Neural cell (in vitro differentiated cells): Measurements from ENCODE around the gene EFS. TPM values are rescaled to one million over a fixed set of nuclear protein-coding genes. Genes with fewer than 3 reads are reported as not detected.

ENCODE experiments used
- H2AFZ ChIP-seq: fragments of 200-600, 300-800 bp; sonication (generic), shearing (Covaris generic); 2 replicates; pipeline ENCODE4 v1.6.0; 2014; ENCODE audit warnings: low read depth, mild to moderate bottlenecking, antibody characterized with exemption, low read length, moderate library complexity
- H3F3A ChIP-seq: fragments of 200-600 bp; shearing (Covaris generic); 2 replicates; pipeline ENCODE4 v1.6.1; 2016; ENCODE audit warnings: mild to moderate bottlenecking, moderate library complexity, mixed read lengths, antibody characterized with exemption, low read length; ENCODE audit not compliant: insufficient read depth, poor library complexity, severe bottlenecking
- H3K27ac ChIP-seq: fragments of 200-600, 300-800 bp; sonication (generic), shearing (Covaris generic); 2 replicates; pipeline ENCODE4 v1.5.1; 2014; ENCODE audit warnings: mild to moderate bottlenecking, low read length, moderate library complexity
- H3K27me3 ChIP-seq: fragments of 300-800, 200-600 bp; sonication (generic), shearing (Covaris generic); 2 replicates; pipeline ENCODE4 v1.6.0; 2014; ENCODE audit warnings: mild to moderate bottlenecking, low read depth, low read length, moderate library complexity; ENCODE audit not compliant: insufficient read depth
- H3K36me3 ChIP-seq: fragments of 300-800, 200-600 bp; sonication (generic), shearing (Covaris generic); 2 replicates; pipeline ENCODE4 v1.5.1; 2014; ENCODE audit warnings: mild to moderate bottlenecking, antibody characterized with exemption, low read length, moderate library complexity; ENCODE audit not compliant: insufficient read depth
- H3K4me2 ChIP-seq: fragments of 300-800, 200-600 bp; sonication (generic), shearing (Covaris generic); 2 replicates; pipeline ENCODE4 v1.6.0; 2014; ENCODE audit warnings: mild to moderate bottlenecking, low read length
- H3K4me3 ChIP-seq: fragments of 300-800, 200-600 bp; sonication (generic), shearing (Covaris generic); 2 replicates; pipeline ENCODE4 v1.5.1; 2014; ENCODE audit warnings: mild to moderate bottlenecking, low read length, moderate library complexity
- H3K79me2 ChIP-seq: fragments of 200-600 bp; shearing (Covaris generic); replicated peaks from 2 replicates; pipeline ENCODE4 v1.6.0; 2014; ENCODE audit warnings: mild to moderate bottlenecking, low read length, moderate library complexity; ENCODE audit not compliant: insufficient read depth
- H3K9ac ChIP-seq: fragments of 300-800, 200-600 bp; sonication (generic), shearing (Covaris generic); 2 replicates; pipeline ENCODE4 v1.6.1; 2016; ENCODE audit warnings: mild to moderate bottlenecking, low read length, mixed read lengths
- H3K9me2 ChIP-seq: fragments of 200-600 bp; shearing (Covaris generic); 2 replicates; pipeline ENCODE4 v1.6.1; 2016; ENCODE audit warnings: mild to moderate bottlenecking, low read length, mixed read lengths; ENCODE audit not compliant: insufficient read depth
- H3K9me3 ChIP-seq: fragments of 200-600, 300-800 bp; sonication (generic), shearing (Covaris generic); 2 replicates; pipeline ENCODE4 v1.6.1; 2016; ENCODE audit warnings: mild to moderate bottlenecking, mixed run types, low read length, moderate library complexity, mixed read lengths
- H4K20me1 ChIP-seq: fragments of 200-600 bp; shearing (Covaris generic); 2 replicates; pipeline ENCODE4 v1.6.1; 2016; ENCODE audit warnings: mild to moderate bottlenecking, mixed run types; ENCODE audit not compliant: insufficient read depth
- EP300 ChIP-seq: fragments of 450-650 bp; conservative IDR thresholded peaks from 2 replicates; pipeline ENCODE4 v1.6.1; 2014; ENCODE audit warnings: antibody characterized with exemption, mild to moderate bottlenecking, moderate library complexity; ENCODE audit not compliant: poor library complexity, severe bottlenecking
- EZH2 ChIP-seq: fragments of 200-600, 300-800 bp; shearing (Covaris generic), sonication (generic); IDR thresholded peaks from 2 replicates; pipeline ENCODE4 v1.6.1; 2014; ENCODE audit warnings: antibody characterized with exemption, low read length, borderline replicate concordance, mild to moderate bottlenecking; ENCODE audit not compliant: insufficient read depth, poor library complexity, severe bottlenecking
- MXI1 ChIP-seq: fragments of 450-650 bp; conservative IDR thresholded peaks from 2 replicates; pipeline ENCODE4 v1.6.1; 2014; ENCODE audit warnings: antibody characterized with exemption, mild to moderate bottlenecking; ENCODE audit not compliant: poor library complexity, severe bottlenecking
- POLR2AphosphoS5 ChIP-seq: IDR thresholded peaks from 2 replicates; pipeline ENCODE4 v1.6.1; 2012
- RAD21 ChIP-seq: fragments of 450-650 bp; conservative IDR thresholded peaks from 2 replicates; pipeline ENCODE4 v1.6.1; 2014; ENCODE audit warnings: antibody characterized with exemption, mild to moderate bottlenecking, moderate library complexity
- SMC3 ChIP-seq: fragments of 450-650 bp; conservative IDR thresholded peaks from 2 replicates; pipeline ENCODE4 v1.6.1; 2014; ENCODE audit warnings: antibody characterized with exemption, mild to moderate bottlenecking, moderate library complexity; ENCODE audit not compliant: poor library complexity
- TAF1 ChIP-seq: IDR thresholded peaks from 2 replicates; pipeline ENCODE4 v1.6.1; 2012; ENCODE audit warnings: low read depth
- polyA plus RNA-seq: library from polyadenylated mRNA; depleted of rRNA; stranded (reverse); fragments of >200 nt; gene quantifications from 2 replicates; pipeline ENCODE4 v1.2.3, GENCODE V29; 2014
- TF ChIP-seq, protein P1 (sequence below): IDR thresholded peaks from 2 replicates; pipeline ENCODE4 v1.6.1; 2012; ENCODE audit warnings: borderline replicate concordance
- TF ChIP-seq, protein P2 (sequence below): fragments of 450-650 bp; IDR thresholded peaks from 2 replicates; pipeline ENCODE4 v1.5.1; 2014; ENCODE audit warnings: antibody characterized with exemption, mild to moderate bottlenecking, moderate library complexity; ENCODE audit not compliant: poor library complexity, severe bottlenecking

EFS gene
- polyA plus RNA-seq, 1 donor from 2014 or later: 0.48 TPM

- no peaks in the 10 kb centered on the region for H3K36me3 ChIP-seq
Observed at GRCh38 chr14:23370221-23370620, 5.2 kb upstream of the EFS start.

DNA sequence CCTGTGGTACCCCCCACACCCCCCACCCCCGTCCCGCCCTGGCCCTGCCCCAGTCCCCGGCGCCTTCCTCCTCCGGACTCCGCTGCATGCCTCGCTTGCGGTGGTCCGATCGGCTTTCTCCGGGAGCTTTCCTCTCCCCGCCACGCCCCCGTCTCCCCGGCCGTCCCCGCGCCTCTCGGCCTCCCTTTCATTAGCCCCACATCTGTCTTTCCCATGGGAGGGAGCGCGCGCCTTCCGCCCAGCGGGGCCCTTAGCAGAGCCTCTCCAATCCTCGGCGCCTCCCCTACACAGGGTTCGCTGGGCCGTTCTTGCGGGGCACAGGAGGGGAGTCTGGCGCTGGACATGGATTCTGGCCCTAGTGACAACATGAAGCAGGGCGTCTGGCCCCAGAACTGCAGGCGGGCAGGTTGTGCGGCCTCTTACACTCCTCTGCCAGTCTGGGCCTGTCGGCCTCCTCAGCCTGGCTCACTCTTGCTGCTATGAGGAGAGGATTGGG is 1.5 kb upstream of the EFS start:
- Histone ChIP-seq H3K9ac (no peak overlapping the region), H4K20me1 (no peaks in the 10 kb centered on the region), H3K27ac (no peak overlapping the region), H3K36me3 (no peaks in the 10 kb centered on the region), H3K4me2 (no peak overlapping the region), H3K79me2 (peaks cover 23% of the 10 kb centered on the region), H3F3A (no peaks in the 10 kb centered on the region), H3K4me3 (no peak overlapping the region), H3K9me3 (no peaks in the 10 kb centered on the region), H3K27me3 (peaks cover 12% of the 10 kb centered on the region), H2AFZ (no peak overlapping the region), H3K9me2 (no peaks in the 10 kb centered on the region)
- TF ChIP-seq, protein P1, sequence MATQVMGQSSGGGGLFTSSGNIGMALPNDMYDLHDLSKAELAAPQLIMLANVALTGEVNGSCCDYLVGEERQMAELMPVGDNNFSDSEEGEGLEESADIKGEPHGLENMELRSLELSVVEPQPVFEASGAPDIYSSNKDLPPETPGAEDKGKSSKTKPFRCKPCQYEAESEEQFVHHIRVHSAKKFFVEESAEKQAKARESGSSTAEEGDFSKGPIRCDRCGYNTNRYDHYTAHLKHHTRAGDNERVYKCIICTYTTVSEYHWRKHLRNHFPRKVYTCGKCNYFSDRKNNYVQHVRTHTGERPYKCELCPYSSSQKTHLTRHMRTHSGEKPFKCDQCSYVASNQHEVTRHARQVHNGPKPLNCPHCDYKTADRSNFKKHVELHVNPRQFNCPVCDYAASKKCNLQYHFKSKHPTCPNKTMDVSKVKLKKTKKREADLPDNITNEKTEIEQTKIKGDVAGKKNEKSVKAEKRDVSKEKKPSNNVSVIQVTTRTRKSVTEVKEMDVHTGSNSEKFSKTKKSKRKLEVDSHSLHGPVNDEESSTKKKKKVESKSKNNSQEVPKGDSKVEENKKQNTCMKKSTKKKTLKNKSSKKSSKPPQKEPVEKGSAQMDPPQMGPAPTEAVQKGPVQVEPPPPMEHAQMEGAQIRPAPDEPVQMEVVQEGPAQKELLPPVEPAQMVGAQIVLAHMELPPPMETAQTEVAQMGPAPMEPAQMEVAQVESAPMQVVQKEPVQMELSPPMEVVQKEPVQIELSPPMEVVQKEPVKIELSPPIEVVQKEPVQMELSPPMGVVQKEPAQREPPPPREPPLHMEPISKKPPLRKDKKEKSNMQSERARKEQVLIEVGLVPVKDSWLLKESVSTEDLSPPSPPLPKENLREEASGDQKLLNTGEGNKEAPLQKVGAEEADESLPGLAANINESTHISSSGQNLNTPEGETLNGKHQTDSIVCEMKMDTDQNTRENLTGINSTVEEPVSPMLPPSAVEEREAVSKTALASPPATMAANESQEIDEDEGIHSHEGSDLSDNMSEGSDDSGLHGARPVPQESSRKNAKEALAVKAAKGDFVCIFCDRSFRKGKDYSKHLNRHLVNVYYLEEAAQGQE: no peak
- TF ChIP-seq, protein P2, sequence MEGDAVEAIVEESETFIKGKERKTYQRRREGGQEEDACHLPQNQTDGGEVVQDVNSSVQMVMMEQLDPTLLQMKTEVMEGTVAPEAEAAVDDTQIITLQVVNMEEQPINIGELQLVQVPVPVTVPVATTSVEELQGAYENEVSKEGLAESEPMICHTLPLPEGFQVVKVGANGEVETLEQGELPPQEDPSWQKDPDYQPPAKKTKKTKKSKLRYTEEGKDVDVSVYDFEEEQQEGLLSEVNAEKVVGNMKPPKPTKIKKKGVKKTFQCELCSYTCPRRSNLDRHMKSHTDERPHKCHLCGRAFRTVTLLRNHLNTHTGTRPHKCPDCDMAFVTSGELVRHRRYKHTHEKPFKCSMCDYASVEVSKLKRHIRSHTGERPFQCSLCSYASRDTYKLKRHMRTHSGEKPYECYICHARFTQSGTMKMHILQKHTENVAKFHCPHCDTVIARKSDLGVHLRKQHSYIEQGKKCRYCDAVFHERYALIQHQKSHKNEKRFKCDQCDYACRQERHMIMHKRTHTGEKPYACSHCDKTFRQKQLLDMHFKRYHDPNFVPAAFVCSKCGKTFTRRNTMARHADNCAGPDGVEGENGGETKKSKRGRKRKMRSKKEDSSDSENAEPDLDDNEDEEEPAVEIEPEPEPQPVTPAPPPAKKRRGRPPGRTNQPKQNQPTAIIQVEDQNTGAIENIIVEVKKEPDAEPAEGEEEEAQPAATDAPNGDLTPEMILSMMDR: no peak
- TF ChIP-seq EZH2: no peak
- TF ChIP-seq MXI1: no peak
- no peak for TF ChIP-seq TAF1
- TF ChIP-seq EP300: no peak
- TF ChIP-seq POLR2AphosphoS5: no peak
- no peak for TF ChIP-seq RAD21
- no peak for TF ChIP-seq SMC3

More at GRCh38 chr14:23370221-23370620, 5.2 kb upstream of the EFS start:
- Histone ChIP-seq H3F3A (no peaks in the 10 kb centered on the region), H3K9ac (no peak overlapping the region), H3K9me3 (no peaks in the 10 kb centered on the region), H3K27me3 (peaks cover 10% of the 10 kb centered on the region), H2AFZ (no peak overlapping the region), H3K27ac (no peak overlapping the region), H3K4me2 (no peak overlapping the region), H3K4me3 (no peak overlapping the region), H3K79me2 (no peaks in the 10 kb centered on the region), H3K9me2 (no peaks in the 10 kb centered on the region), H4K20me1 (no peaks in the 10 kb centered on the region)
- TF ChIP-seq POLR2AphosphoS5 (no peak), MXI1 (no peak), RAD21 (no peak), EP300 (no peak), SMC3 (no peak), EZH2 (no peak), TAF1 (no peak)
- TF ChIP-seq, protein P2: no peak
- TF ChIP-seq, protein P1: no peak
